C4-2B (cell line): ENCODE results near the gene RORC.

Experiments
- ZFX ChIP-seq: fragments of 450-650 bp; IDR thresholded peaks from 2 replicates; pipeline ENCODE4 v1.6.1; 2017
- TF ChIP-seq, protein P1 (sequence below): fragments of 450-650 bp; conservative IDR thresholded peaks from 2 replicates; pipeline ENCODE4 v1.5.1; 2017; ENCODE audit warnings: mild to moderate bottlenecking

DNA sequence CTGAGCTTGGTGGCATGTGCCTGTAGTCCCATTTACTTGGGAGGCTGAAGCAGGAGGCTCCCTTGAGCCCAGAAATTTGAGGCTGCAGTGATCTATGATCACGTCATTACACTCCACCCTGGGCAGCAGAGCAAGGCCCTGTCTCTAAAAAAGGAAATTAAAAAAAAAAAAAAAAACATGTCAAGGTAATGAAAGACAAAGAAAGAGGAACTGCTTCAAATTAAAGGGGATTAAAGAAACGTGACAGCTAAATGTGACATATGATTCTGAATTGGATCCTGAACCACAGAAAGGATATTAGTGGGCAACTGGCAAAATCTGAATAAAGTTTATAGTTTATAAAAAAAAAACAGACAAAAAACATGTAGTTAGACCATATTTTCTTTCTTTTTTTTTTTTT lies 11.8 kb upstream of the RORC start:
- TF ChIP-seq, protein P1, sequence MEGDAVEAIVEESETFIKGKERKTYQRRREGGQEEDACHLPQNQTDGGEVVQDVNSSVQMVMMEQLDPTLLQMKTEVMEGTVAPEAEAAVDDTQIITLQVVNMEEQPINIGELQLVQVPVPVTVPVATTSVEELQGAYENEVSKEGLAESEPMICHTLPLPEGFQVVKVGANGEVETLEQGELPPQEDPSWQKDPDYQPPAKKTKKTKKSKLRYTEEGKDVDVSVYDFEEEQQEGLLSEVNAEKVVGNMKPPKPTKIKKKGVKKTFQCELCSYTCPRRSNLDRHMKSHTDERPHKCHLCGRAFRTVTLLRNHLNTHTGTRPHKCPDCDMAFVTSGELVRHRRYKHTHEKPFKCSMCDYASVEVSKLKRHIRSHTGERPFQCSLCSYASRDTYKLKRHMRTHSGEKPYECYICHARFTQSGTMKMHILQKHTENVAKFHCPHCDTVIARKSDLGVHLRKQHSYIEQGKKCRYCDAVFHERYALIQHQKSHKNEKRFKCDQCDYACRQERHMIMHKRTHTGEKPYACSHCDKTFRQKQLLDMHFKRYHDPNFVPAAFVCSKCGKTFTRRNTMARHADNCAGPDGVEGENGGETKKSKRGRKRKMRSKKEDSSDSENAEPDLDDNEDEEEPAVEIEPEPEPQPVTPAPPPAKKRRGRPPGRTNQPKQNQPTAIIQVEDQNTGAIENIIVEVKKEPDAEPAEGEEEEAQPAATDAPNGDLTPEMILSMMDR, result no peak
- TF ChIP-seq ZFX, result no peak
